Activated CD8-positive, alpha-beta T cell treated with anti-CD3 and anti-CD28 coated beads, Interleukin-2, amount 10 ng/mL, durations not matched to agents 7 days and 5 days (primary cell): ENCODE data around the gene FUBP1. TPM values are rescaled to one million over a fixed set of nuclear protein-coding genes. Genes with fewer than 3 reads are reported as not detected.

Experiments used
- ATAC-seq: fragments of 150-1000 bp; cut with Tn5 transposase; one replicate; pipeline ENCODE4 v1.10.0; 2021; ENCODE audit warnings: moderate library complexity
- CTCF ChIA-PET: fragments of 350-600 bp; sonication (Branson Sonifier 250); formaldehyde crosslinking; loops from one replicate; lab custom pipeline; 2021; ENCODE audit warnings: antibody characterized with exemption; lab: Charles Lee
- POLR2A ChIA-PET: fragments of 350-600 bp; sonication (Branson Sonifier 250); formaldehyde crosslinking; loops from one replicate; lab custom pipeline; 2021; ENCODE audit warnings: antibody characterized with exemption; lab: Charles Lee
- DNase-seq: peaks from one replicate; pipeline ENCODE4 v3.0.0-alpha.2; 2020
- H3K27ac Mint-ChIP-seq: one replicate; pipeline ENCODE4 v1.8.0; 2021; ENCODE audit warnings: mild to moderate bottlenecking, mixed read lengths
- H3K27me3 Mint-ChIP-seq: one replicate; pipeline ENCODE4 v1.8.0; 2021; ENCODE audit warnings: low read depth, mixed read lengths
- H3K36me3 Mint-ChIP-seq: one replicate; pipeline ENCODE4 v1.8.0; 2021; ENCODE audit warnings: low read depth, mixed read lengths
- H3K4me1 Mint-ChIP-seq: one replicate; pipeline ENCODE4 v1.8.0; 2021; ENCODE audit warnings: low read depth, mixed read lengths
- H3K4me3 Mint-ChIP-seq: one replicate; pipeline ENCODE4 v1.8.0; 2021; ENCODE audit warnings: mild to moderate bottlenecking, mixed read lengths
- H3K9me3 Mint-ChIP-seq: one replicate; pipeline ENCODE4 v1.8.0; 2022; ENCODE audit warnings: mixed read lengths; ENCODE audit not compliant: insufficient read depth
- total RNA-seq, 2 experiments: library from RNA; stranded (reverse); gene quantifications; one replicate each; pipeline ENCODE4 v1.2.3, GENCODE V29; 2021

The FUBP1 gene
- total RNA-seq, 2 experiments from 2014 or later: 195 to 197 TPM

DNA sequence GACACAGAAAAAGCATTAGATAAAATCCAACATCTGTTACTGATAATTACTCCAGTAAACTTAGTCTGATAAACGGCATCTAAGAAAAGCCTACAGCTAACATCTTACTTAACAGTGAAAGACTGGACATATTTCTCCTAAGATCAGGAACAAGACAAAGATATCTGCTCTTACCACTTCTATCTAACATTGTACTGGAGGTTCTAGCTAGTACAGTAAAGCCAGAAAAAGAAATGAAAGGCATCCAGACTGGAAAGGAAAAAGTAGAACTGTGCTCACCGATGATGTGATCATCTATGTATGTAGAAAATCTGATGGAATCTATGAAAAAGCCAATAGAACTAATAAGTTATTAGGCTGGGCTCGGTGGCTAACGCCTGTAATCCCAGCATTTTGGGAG is 68.8 kb downstream of the FUBP1 start:
- ChIA-PET POLR2A (no interaction called here), CTCF (no interaction called here)
- no peaks in the 10 kb centered on the region for H3K27me3 Mint-ChIP-seq
- no peaks in the 10 kb centered on the region for H3K36me3 Mint-ChIP-seq
- no peak overlapping the region for H3K4me3 Mint-ChIP-seq
- no peaks in the 10 kb centered on the region for H3K4me1 Mint-ChIP-seq
- no peak overlapping the region for H3K27ac Mint-ChIP-seq
- no peaks in the 10 kb centered on the region for H3K9me3 Mint-ChIP-seq
- ATAC-seq (no peak), DNase-seq (no peak)

DNA sequence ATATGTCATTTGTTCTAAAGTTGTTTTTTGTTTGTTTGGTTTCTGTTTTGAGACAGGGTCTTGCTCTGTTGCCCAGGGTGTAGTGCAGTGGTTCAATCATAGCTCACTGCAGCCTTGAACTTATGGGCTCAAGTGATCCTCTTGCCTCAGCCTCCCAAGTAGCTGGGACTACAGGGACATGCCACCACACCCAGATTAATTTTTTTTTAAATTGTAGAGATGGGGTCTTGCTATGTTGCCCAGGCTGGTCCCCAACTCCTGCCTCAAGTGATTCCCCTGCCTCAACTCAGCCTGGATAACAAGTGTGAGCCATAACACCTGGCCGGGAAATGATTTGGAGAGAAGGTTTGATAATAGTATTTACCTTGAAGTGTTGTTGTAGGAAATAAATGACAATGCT is 72.2 kb downstream of the FUBP1 start:
- DNase-seq (no peak), ATAC-seq (no peak)
- Mint-ChIP-seq H3K36me3 (no peaks in the 10 kb centered on the region), H3K4me1 (no peaks in the 10 kb centered on the region), H3K9me3 (no peaks in the 10 kb centered on the region), H3K27me3 (no peaks in the 10 kb centered on the region), H3K27ac (no peak overlapping the region), H3K4me3 (no peak overlapping the region)
- ChIA-PET CTCF (no interaction called here), POLR2A (interaction anchor here (0.6 kb wide), 1 partner anchor 79 kb away, joined by 3 read pairs; no protein-coding TSS in a partner anchor)

DNA sequence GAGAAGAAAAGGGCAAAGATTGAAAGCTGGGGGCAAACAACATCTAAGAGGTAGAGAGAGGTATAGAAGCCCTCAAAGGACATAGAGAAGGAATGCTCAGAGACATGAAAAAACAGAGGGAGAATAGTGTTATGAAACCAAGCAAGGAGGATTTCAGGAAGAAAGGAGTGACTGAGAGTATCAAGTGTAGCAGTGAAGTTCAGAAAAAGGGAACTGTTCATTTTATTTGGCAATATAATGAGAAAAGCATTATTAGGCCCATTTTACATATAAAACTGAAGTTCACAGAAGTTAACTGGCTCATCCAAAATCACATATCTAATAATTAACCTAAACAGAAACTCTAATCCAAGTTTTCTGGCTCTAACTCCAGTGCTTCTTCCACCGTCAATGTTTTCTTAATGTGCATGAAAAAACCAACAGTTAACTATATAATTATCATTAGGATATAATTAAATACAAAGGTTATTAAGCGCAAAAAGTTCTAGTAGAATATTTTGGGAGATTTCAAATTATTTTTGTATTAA is 72.8 kb downstream of the FUBP1 start:
- no peak overlapping the region for H3K27ac Mint-ChIP-seq
- ATAC-seq (no peak), DNase-seq (no peak)
- H3K4me1 Mint-ChIP-seq: no peaks in the 10 kb centered on the region
- no peaks in the 10 kb centered on the region for H3K36me3 Mint-ChIP-seq
- no peak overlapping the region for H3K4me3 Mint-ChIP-seq
- CTCF ChIA-PET: no interaction called here
- no peaks in the 10 kb centered on the region for H3K27me3 Mint-ChIP-seq
- H3K9me3 Mint-ChIP-seq: no peaks in the 10 kb centered on the region
- POLR2A ChIA-PET: no interaction called here

DNA sequence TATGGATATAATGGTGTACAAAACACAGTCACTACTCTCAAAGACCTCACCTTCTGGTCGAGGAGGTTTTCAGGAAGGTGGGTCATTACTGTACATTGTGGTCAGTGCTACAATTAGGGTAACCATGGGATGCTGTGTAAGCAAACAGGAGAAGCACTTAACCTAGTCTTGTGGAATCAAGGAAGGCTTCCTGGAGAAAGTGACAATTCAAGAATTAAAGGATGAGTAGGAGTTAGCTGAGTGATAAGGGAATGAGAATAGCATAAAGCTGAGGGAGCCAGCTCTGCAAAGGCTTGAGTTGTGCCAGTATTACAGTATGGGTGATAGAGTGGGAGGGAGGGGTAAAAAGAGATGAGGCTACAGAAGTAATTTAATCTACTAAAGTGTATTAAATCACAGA is 73.3 kb downstream of the FUBP1 start:
- H3K27me3 Mint-ChIP-seq: no peaks in the 10 kb centered on the region
- no peaks in the 10 kb centered on the region for H3K9me3 Mint-ChIP-seq
- H3K4me1 Mint-ChIP-seq: no peaks in the 10 kb centered on the region
- ChIA-PET CTCF (no interaction called here), POLR2A (no interaction called here)
- ATAC-seq (no peak), DNase-seq (no peak)
- H3K36me3 Mint-ChIP-seq: no peaks in the 10 kb centered on the region
- H3K4me3 Mint-ChIP-seq: no peak overlapping the region
- no peak overlapping the region for H3K27ac Mint-ChIP-seq

DNA sequence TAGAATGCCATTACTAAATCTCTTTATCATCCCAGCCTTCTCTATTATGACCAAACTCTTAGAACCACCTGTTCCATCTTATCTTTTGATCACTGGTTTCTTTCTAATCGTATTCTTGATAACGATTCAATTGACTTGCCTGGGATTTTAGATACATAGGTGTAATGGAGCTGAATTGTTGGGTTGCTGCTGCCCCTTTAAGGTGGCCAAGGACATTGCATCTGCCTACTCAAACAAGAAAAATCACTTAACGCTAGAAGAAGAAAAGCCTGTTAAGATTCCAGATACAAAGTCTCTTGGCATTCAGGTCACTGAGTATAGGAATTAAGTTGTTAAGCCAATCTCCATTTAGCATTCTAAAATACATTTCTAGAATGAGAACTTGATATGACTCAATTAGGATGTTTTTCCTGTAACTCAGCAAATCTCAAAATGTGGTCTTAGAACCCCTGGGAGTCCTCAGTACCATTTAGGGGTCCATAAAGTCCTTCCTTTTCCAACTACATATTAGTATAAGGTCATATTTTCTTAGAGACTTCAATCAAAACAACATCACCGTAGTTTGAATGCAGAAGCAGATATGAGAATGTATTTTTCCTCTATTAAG is 78.1 kb downstream of the FUBP1 start:
- ChIA-PET POLR2A (no interaction called here), CTCF (interaction anchor here (0.6 to 1.6 kb wide), 6 partner anchors 73 to 205 kb away, joined by 3 to 5 read pairs (median 4); no protein-coding TSS in a partner anchor)
- no peak overlapping the region for H3K4me3 Mint-ChIP-seq
- DNase-seq (peak; percentile 35), ATAC-seq (peak; percentile 49)
- no peaks in the 10 kb centered on the region for H3K36me3 Mint-ChIP-seq
- no peak overlapping the region for H3K27ac Mint-ChIP-seq
- H3K4me1 Mint-ChIP-seq: no peaks in the 10 kb centered on the region
- no peaks in the 10 kb centered on the region for H3K9me3 Mint-ChIP-seq
- H3K27me3 Mint-ChIP-seq: peaks cover 5% of the 10 kb centered on the region

DNA sequence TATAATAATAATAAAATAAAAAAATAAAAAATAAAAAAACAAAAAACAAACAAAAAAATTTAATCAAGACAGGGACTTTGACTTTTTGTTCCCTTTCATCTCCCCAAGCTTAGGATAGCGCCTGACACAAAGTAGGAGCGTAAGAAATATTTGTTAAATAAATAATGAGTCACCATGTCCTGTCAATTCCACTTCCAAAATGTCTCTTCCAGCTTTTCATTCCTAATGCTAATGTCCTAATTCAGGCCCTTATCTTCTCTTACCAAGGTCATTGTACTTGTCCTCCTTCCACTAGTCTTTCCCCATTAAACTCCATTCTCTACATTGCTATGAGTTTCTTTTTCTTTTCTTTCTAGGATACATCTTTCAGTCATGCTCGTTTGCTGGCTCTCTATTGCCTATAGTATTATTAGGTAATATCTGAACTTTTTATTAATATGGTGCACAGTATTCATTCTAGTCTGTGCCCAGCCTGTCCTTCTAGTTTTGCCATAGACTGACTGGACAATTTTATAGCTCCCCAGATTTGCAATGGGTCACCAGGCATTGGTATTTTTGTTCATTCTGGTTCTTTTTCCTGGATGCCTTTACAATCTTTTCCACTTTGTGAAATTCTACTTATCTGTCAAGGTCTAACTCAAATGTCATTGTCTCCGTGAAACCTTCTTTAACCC is 79.1 kb downstream of the FUBP1 start:
- POLR2A ChIA-PET: no interaction called here
- ATAC-seq (no peak), DNase-seq (no peak)
- Mint-ChIP-seq H3K27ac (no peak overlapping the region), H3K9me3 (no peaks in the 10 kb centered on the region), H3K27me3 (peaks cover 5% of the 10 kb centered on the region), H3K4me1 (no peaks in the 10 kb centered on the region), H3K36me3 (no peaks in the 10 kb centered on the region), H3K4me3 (no peak overlapping the region)
- CTCF ChIA-PET: interaction anchor here (0.7 to 1.6 kb wide), 5 partner anchors 72 to 204 kb away, joined by 3 to 5 read pairs (median 4); no protein-coding TSS in a partner anchor

Other genes starting within 250 kb of the FUBP1 start
- 10 to 100 TPM; 45.7 to 56.6 TPM for gene USP33, start 219.2 kb downstream of the FUBP1 start, total RNA-seq
- gene MIGA1, start 199.4 kb downstream of the FUBP1 start, total RNA-seq: 10 to 100 TPM in 1 of 2 experiments, 1 to 10 TPM in 1; 9.9 to 10.7 TPM
- gene NEXN, start 90.4 kb downstream of the FUBP1 start, total RNA-seq: 1 to 10 TPM; 3.3 to 3.4 TPM
- gene DNAJB4, start 25.9 kb upstream of the FUBP1 start, total RNA-seq: 10 to 100 TPM in 1 of 2 experiments, 1 to 10 TPM in 1; 9.4 to 10.5 TPM
- under 1 TPM; 0.34 to 0.37 TPM for gene GIPC2, start 66.9 kb upstream of the FUBP1 start, total RNA-seq